ENCODE data around the gene B3GAT1.

B3GAT1 gene

GRCh38 chr11:134342572-134343340 lies 69.3 kb downstream of the B3GAT1 start:
- no peaks in the 10 kb centered on the region for H3K9me3 ChIP-seq (ENCODE audit: insufficient read depth, low read length, severe bottlenecking)
- H3K9ac ChIP-seq (ENCODE audit: low read depth, low read length), result no peak overlapping the region
- H3K27me3 ChIP-seq (ENCODE audit: insufficient read depth, low read length, poor library complexity), result no peaks in the 10 kb centered on the region
- no peak overlapping the region for H2AFZ ChIP-seq (ENCODE audit: low read depth, low read length)
- H3K36me3 ChIP-seq (ENCODE audit: insufficient read depth, low read length), result no peaks in the 10 kb centered on the region
- ATAC-seq (ENCODE audit: insufficient read depth, low read depth) (no peak), DNase-seq (no peak)
- no peaks in the 10 kb centered on the region for H4K20me1 ChIP-seq (ENCODE audit: insufficient read depth, low read length)
- no peaks in the 10 kb centered on the region for H3K79me2 ChIP-seq (ENCODE audit: insufficient read depth, low read length)
- TF ChIP-seq EZH2 (IDR thresholded peaks at IDR 0.05; ENCODE audit: borderline replicate concordance, low read depth, low read length, severe bottlenecking) (no peak), CTCF (IDR thresholded peaks at IDR 0.05; ENCODE audit: borderline replicate concordance, extremely low read depth, low read length, poor library complexity, severe bottlenecking) (no peak)
- no peak overlapping the region for H3K27ac ChIP-seq (ENCODE audit: low read length)
- H3K4me1 ChIP-seq (ENCODE audit: insufficient read depth, low read length), result no peaks in the 10 kb centered on the region
- H3K4me3 ChIP-seq (ENCODE audit: low read depth in 1 of 2, low read length in 2 of 2), result no peak overlapping the region
- H3K4me2 ChIP-seq (ENCODE audit: insufficient read depth, low read length), result no peak overlapping the region

- no peaks in the 10 kb centered on the region for H3K36me3 ChIP-seq (ENCODE audit: insufficient read depth, low read length)
- no peak for TF ChIP-seq EZH2 (IDR thresholded peaks at IDR 0.05; ENCODE audit: borderline replicate concordance, low read depth, low read length, severe bottlenecking)
- no peaks in the 10 kb centered on the region for H3K9me3 ChIP-seq (ENCODE audit: insufficient read depth, low read length, severe bottlenecking)
- H3K4me3 ChIP-seq (ENCODE audit: low read depth in 1 of 2, low read length in 2 of 2), result no peak overlapping the region
- H3K9ac ChIP-seq (ENCODE audit: low read depth, low read length), result no peak overlapping the region
- H3K4me1 ChIP-seq (ENCODE audit: insufficient read depth, low read length), result no peaks in the 10 kb centered on the region
- no peaks in the 10 kb centered on the region for H3K27me3 ChIP-seq (ENCODE audit: insufficient read depth, low read length, poor library complexity)
- no peak overlapping the region for H3K4me2 ChIP-seq (ENCODE audit: insufficient read depth, low read length)
- no peak overlapping the region for H3K27ac ChIP-seq (ENCODE audit: low read length)
- DNase-seq (no peak), ATAC-seq (ENCODE audit: insufficient read depth, low read depth) (no peak)
- no peaks in the 10 kb centered on the region for H3K79me2 ChIP-seq (ENCODE audit: insufficient read depth, low read length)
- H2AFZ ChIP-seq (ENCODE audit: low read depth, low read length), result no peak overlapping the region
- no peaks in the 10 kb centered on the region for H4K20me1 ChIP-seq (ENCODE audit: insufficient read depth, low read length)
Measured at GRCh38 chr11:134341805-134342571, 70.1 kb downstream of the B3GAT1 start.

GRCh38 chr11:134340354-134340964 lies 71.6 kb downstream of the B3GAT1 start:
- no peak overlapping the region for H3K4me2 ChIP-seq (ENCODE audit: insufficient read depth, low read length)
- H3K79me2 ChIP-seq (ENCODE audit: insufficient read depth, low read length), result no peaks in the 10 kb centered on the region
- no peak for TF ChIP-seq CTCF (IDR thresholded peaks at IDR 0.05; ENCODE audit: borderline replicate concordance, extremely low read depth, low read length, poor library complexity, severe bottlenecking)
- TF ChIP-seq EZH2 (IDR thresholded peaks at IDR 0.05; ENCODE audit: borderline replicate concordance, low read depth, low read length, severe bottlenecking), result no peak
- no peak for DNase-seq
- H3K4me1 ChIP-seq (ENCODE audit: insufficient read depth, low read length), result no peaks in the 10 kb centered on the region
- H3K9me3 ChIP-seq (ENCODE audit: insufficient read depth, low read length, severe bottlenecking), result no peaks in the 10 kb centered on the region
- no peak overlapping the region for H3K4me3 ChIP-seq (ENCODE audit: low read depth in 1 of 2, low read length in 2 of 2)
- no peak overlapping the region for H2AFZ ChIP-seq (ENCODE audit: low read depth, low read length)
- no peaks in the 10 kb centered on the region for H3K36me3 ChIP-seq (ENCODE audit: insufficient read depth, low read length)
- no peaks in the 10 kb centered on the region for H4K20me1 ChIP-seq (ENCODE audit: insufficient read depth, low read length)
- no peaks in the 10 kb centered on the region for H3K27me3 ChIP-seq (ENCODE audit: insufficient read depth, low read length, poor library complexity)
- no peak overlapping the region for H3K9ac ChIP-seq (ENCODE audit: low read depth, low read length)
- ATAC-seq (ENCODE audit: insufficient read depth, low read depth), result no peak; the same call in 2 of the 3 replicates
- no peak overlapping the region for H3K27ac ChIP-seq (ENCODE audit: low read length)

GRCh38 chr11:134339756-134340155 lies 72.3 kb downstream of the B3GAT1 start:
- ATAC-seq (ENCODE audit: insufficient read depth, low read depth) (no peak), DNase-seq (no peak)
- no peaks in the 10 kb centered on the region for H3K4me1 ChIP-seq (ENCODE audit: insufficient read depth, low read length)
- no peaks in the 10 kb centered on the region for H3K9me3 ChIP-seq (ENCODE audit: insufficient read depth, low read length, severe bottlenecking)
- H2AFZ ChIP-seq (ENCODE audit: low read depth, low read length), result no peak overlapping the region
- H3K4me2 ChIP-seq (ENCODE audit: insufficient read depth, low read length), result no peak overlapping the region
- H3K27me3 ChIP-seq (ENCODE audit: insufficient read depth, low read length, poor library complexity), result no peaks in the 10 kb centered on the region
- H3K36me3 ChIP-seq (ENCODE audit: insufficient read depth, low read length), result no peaks in the 10 kb centered on the region
- TF ChIP-seq EZH2 (IDR thresholded peaks at IDR 0.05; ENCODE audit: borderline replicate concordance, low read depth, low read length, severe bottlenecking), result no peak
- TF ChIP-seq CTCF (IDR thresholded peaks at IDR 0.05; ENCODE audit: borderline replicate concordance, extremely low read depth, low read length, poor library complexity, severe bottlenecking), result no peak
- no peak overlapping the region for H3K9ac ChIP-seq (ENCODE audit: low read depth, low read length)
- no peaks in the 10 kb centered on the region for H3K79me2 ChIP-seq (ENCODE audit: insufficient read depth, low read length)
- H4K20me1 ChIP-seq (ENCODE audit: insufficient read depth, low read length), result no peaks in the 10 kb centered on the region
- no peak overlapping the region for H3K4me3 ChIP-seq (ENCODE audit: low read depth in 1 of 2, low read length in 2 of 2)
- H3K27ac ChIP-seq (ENCODE audit: low read length), result no peak overlapping the region

All from DND-41 (cell line).